CD14-positive monocyte (primary cell): ENCODE data around the gene MDFIC2. TPM values are rescaled to one million over a fixed set of nuclear protein-coding genes. Genes with fewer than 3 reads are reported as not detected.

Source experiments
- DNase-seq, 3 donors: peaks; one replicate each; pipeline ENCODE4 v3.0.0-alpha.2; 2011 to 2022
- H2AFZ ChIP-seq: 2 replicates; pipeline ENCODE4 v1.6.0; 2012; ENCODE audit warnings: mild to moderate bottlenecking, low read depth, low read length, inconsistent platforms; ENCODE audit not compliant: insufficient read depth, poor library complexity, severe bottlenecking
- H3K27ac ChIP-seq, 2 donors: 1 replicate in 1 of 2; 2 replicates in 1 of 2; pipeline ENCODE4 v1.5.1; 2012 to 2013; ENCODE audit warnings: low read length in 2 of 2, control low read depth in 1 of 2, inconsistent platforms in 1 of 2, low read depth in 1 of 2, mild to moderate bottlenecking in 1 of 2
- H3K27me3 ChIP-seq, 2 donors: one replicate each; pipeline versions ENCODE4 v1.6.0 to v1.6.1; 2011 to 2013; ENCODE audit warnings: low read length in 2 of 2; ENCODE audit not compliant: control insufficient read depth in 2 of 2, insufficient read depth in 2 of 2
- H3K36me3 ChIP-seq, 2 donors: replicated peaks in 1 of 2; 1 replicate in 1 of 2; 2 replicates in 1 of 2; pipeline versions ENCODE4 v1.5.1 to v1.6.1; 2012 to 2013; ENCODE audit warnings: low read length in 2 of 2, control low read depth in 1 of 2, inconsistent platforms in 1 of 2, mild to moderate bottlenecking in 1 of 2; ENCODE audit not compliant: insufficient read depth in 2 of 2, control insufficient read depth in 1 of 2
- H3K4me1 ChIP-seq, 2 donors: 1 replicate in 1 of 2; 2 replicates in 1 of 2; pipeline versions ENCODE4 v1.5.1 to v1.6.1; 2012 to 2013; ENCODE audit warnings: low read length in 2 of 2, control low read depth in 1 of 2, inconsistent platforms in 1 of 2, mild to moderate bottlenecking in 1 of 2, moderate library complexity in 1 of 2; ENCODE audit not compliant: insufficient read depth in 2 of 2, control insufficient read depth in 1 of 2
- H3K4me2 ChIP-seq: replicated peaks from 2 replicates; pipeline ENCODE3; 2012; ENCODE audit warnings: low read length, moderate library complexity, mild to moderate bottlenecking; ENCODE audit not compliant: poor library complexity, severe bottlenecking; ENCODE audit errors: extremely low read depth
- H3K4me3 ChIP-seq, 3 experiments: fragments of 200-600 bp in 1 of 3; sonication (generic) in 1 of 3; replicated peaks in 1 of 3; 1 replicate in 2 of 3; 2 replicates in 1 of 3; pipeline ENCODE4 v1.5.1; 2011 to 2013; ENCODE audit warnings: low read length in 3 of 3, mild to moderate bottlenecking in 3 of 3, control low read depth in 2 of 3, low read depth in 2 of 3, inconsistent platforms in 1 of 3, moderate library complexity in 1 of 3
- H3K79me2 ChIP-seq: 2 replicates; pipeline ENCODE4 v1.6.0; 2012; ENCODE audit warnings: mild to moderate bottlenecking, control low read depth, inconsistent platforms, low read length, moderate library complexity; ENCODE audit not compliant: insufficient read depth
- H3K9ac ChIP-seq: 2 replicates; pipeline ENCODE4 v1.6.0; 2017; ENCODE audit warnings: low read length, mild to moderate bottlenecking; ENCODE audit not compliant: insufficient read depth, poor library complexity, severe bottlenecking
- H3K9me3 ChIP-seq, 2 donors: replicated peaks in 1 of 2; 1 replicate in 1 of 2; 2 replicates in 1 of 2; pipeline versions ENCODE4 v1.5.1 to v1.6.1; 2012 to 2013; ENCODE audit warnings: low read length in 2 of 2, control low read depth in 1 of 2; ENCODE audit not compliant: control insufficient read depth in 1 of 2, insufficient read depth in 1 of 2
- H4K20me1 ChIP-seq: 2 replicates; pipeline ENCODE4 v1.6.0; 2012; ENCODE audit warnings: mild to moderate bottlenecking, low read length, control low read depth, moderate library complexity; ENCODE audit not compliant: insufficient read depth
- H3K27ac Mint-ChIP-seq, 7 donors: one replicate each; pipeline ENCODE4 v1.8.0; 2020; ENCODE audit warnings: mild to moderate bottlenecking in 7 of 7, mixed read lengths in 7 of 7, moderate library complexity in 6 of 7, inconsistent platforms in 2 of 7
- H3K27me3 Mint-ChIP-seq, 3 donors: one replicate each; pipeline ENCODE4 v1.8.0; 2021 to 2022; ENCODE audit warnings: low read depth in 3 of 3, mild to moderate bottlenecking in 3 of 3, mixed read lengths in 3 of 3, moderate library complexity in 3 of 3, inconsistent platforms in 1 of 3
- H3K36me3 Mint-ChIP-seq, 2 donors: one replicate each; pipeline ENCODE4 v1.8.0; 2020; ENCODE audit warnings: mixed read lengths in 2 of 2, inconsistent platforms in 1 of 2, mild to moderate bottlenecking in 1 of 2
- H3K4me1 Mint-ChIP-seq: one replicate; pipeline ENCODE4 v1.8.0; 2020; ENCODE audit warnings: mild to moderate bottlenecking, mixed read lengths
- H3K4me3 Mint-ChIP-seq, 2 donors: one replicate each; pipeline ENCODE4 v1.8.0; 2020; ENCODE audit warnings: mild to moderate bottlenecking in 2 of 2, mixed read lengths in 2 of 2, moderate library complexity in 1 of 2
- H3K9me3 Mint-ChIP-seq, 7 donors: one replicate each; pipeline ENCODE4 v1.8.0; 2020 to 2022; ENCODE audit warnings: mixed read lengths in 7 of 7, mild to moderate bottlenecking in 6 of 7, moderate library complexity in 6 of 7, inconsistent platforms in 2 of 7
- CTCF ChIP-seq: fragments of 200-600 bp; IDR thresholded peaks from one replicate; pipeline ENCODE4 v1.8.0; 2022; ENCODE audit warnings: antibody characterized with exemption, mild to moderate bottlenecking
- WGBS: methylation state at CpG from one replicate; pipeline ENCODE4 v1.1.5; 2013; ENCODE audit warnings: missing lambda C conversion rate; ENCODE audit not compliant: insufficient coverage; 5-methylcytosine and 5-hydroxymethylcytosine counted together
- intact Hi-C, 2 donors: fragments of 100-400 bp; cut with micrococcal nuclease; formaldehyde crosslinking; loops; one replicate each; pipeline versions ENCODE4 v1.15.0 to v1.15.1; 2023
- polyA plus RNA-seq, 3 donors: library from polyadenylated mRNA; depleted of rRNA in 1 of 3; unstranded in 2 of 3; stranded (reverse) in 1 of 3; fragments of 300-500 nt in 2 of 3; fragments of >200 nt in 1 of 3; fragmentation: Illumina TruSeq in 2 of 3; gene quantifications; 1 replicate in 2 of 3; 2 replicates in 1 of 3; pipeline ENCODE4 v1.2.3, GENCODE V29; 2012 to 2021

The MDFIC2 gene
- polyA plus RNA-seq, 3 donors = not detected

- H3K27me3 ChIP-seq = no peaks in the 10 kb centered on the region
- H3K36me3 Mint-ChIP-seq = no peaks in the 10 kb centered on the region
- H3K4me3 ChIP-seq = no peak overlapping the region
- no peak overlapping the region for H3K27ac ChIP-seq
- no peaks in the 10 kb centered on the region for H3K79me2 ChIP-seq
- H3K4me2 ChIP-seq = no peak overlapping the region
- H3K36me3 ChIP-seq = no peaks in the 10 kb centered on the region
- peaks cover 0 to 9% (median 1%) of the 10 kb centered on the region in 3 donors for H3K27me3 Mint-ChIP-seq
- no peak overlapping the region for H3K9ac ChIP-seq
- H2AFZ ChIP-seq = no peak overlapping the region
- no peaks in the 10 kb centered on the region for H3K4me1 ChIP-seq
- no peak overlapping the region for H3K27ac Mint-ChIP-seq
- intact Hi-C loops = no loop called here
- WGBS = no CpG with 5 or more reads among the region's 4 CpGs
- no peaks in the 10 kb centered on the region for H3K9me3 ChIP-seq
- DNase-seq = no peak
- H3K4me1 Mint-ChIP-seq = no peaks in the 10 kb centered on the region
- no peaks in the 10 kb centered on the region for H4K20me1 ChIP-seq
- TF ChIP-seq CTCF = no peak
- peaks cover 0 to 3% (median under 1%) of the 10 kb centered on the region in 7 donors for H3K9me3 Mint-ChIP-seq
- no peak overlapping the region for H3K4me3 Mint-ChIP-seq
Observed at GRCh38 chr3:70149714-70150400, 162.6 kb downstream of the MDFIC2 start.
